Adrenal gland (tissue), 12 donors: Measurements from ENCODE around the gene OSBP2. TPM values are rescaled to one million over a fixed set of nuclear protein-coding genes. Genes with fewer than 3 reads are reported as not detected.

Source experiments
- DNase-seq, 7 donors: peaks; one replicate each; pipeline ENCODE4 v3.0.0-alpha.2; 2019 to 2020
- H3K27ac ChIP-seq, 5 donors: fragments of 200-600 bp; sonication (generic) in 4 of 5; 1 replicate in 3 of 5; 2 replicates in 2 of 5; pipeline versions ENCODE4 v1.5.1 to v1.8.0; 2016 to 2020; ENCODE audit warnings: mild to moderate bottlenecking in 1 of 5
- H3K27me3 ChIP-seq: fragments of 200-600 bp; 2 replicates; pipeline ENCODE4 v1.8.0; 2021
- H3K36me3 ChIP-seq, 2 donors: fragments of 200-600 bp; replicated peaks in 1 of 2; 1 replicate in 1 of 2; 2 replicates in 1 of 2; pipeline versions ENCODE4 v1.5.1 to v1.8.0; 2018 to 2022
- H3K4me1 ChIP-seq, 2 donors: fragments of 200-600 bp; replicated peaks in 1 of 2; 1 replicate in 1 of 2; 2 replicates in 1 of 2; pipeline versions ENCODE4 v1.5.1 to v1.8.0; 2018 to 2021
- H3K4me3 ChIP-seq, 4 donors: fragments of 200-600 bp; sonication (generic) in 3 of 4; one replicate each; pipeline ENCODE4 v1.5.1; 2016 to 2018
- H3K9me3 ChIP-seq, 3 donors: fragments of 200-600 bp; sonication (generic) in 1 of 3; replicated peaks in 1 of 3; 1 replicate in 2 of 3; 2 replicates in 1 of 3; pipeline versions ENCODE4 v1.5.1 to v1.8.0; 2016 to 2021
- POLR2A ChIP-seq, 2 donors: fragments of 450-650 bp; IDR thresholded peaks; one replicate each; pipeline ENCODE4 v1.6.1; 2017; ENCODE audit warnings: antibody characterized with exemption in 2 of 2, mild to moderate bottlenecking in 2 of 2, moderate library complexity in 1 of 2
- WGBS, 4 donors: extraction: QIAGEN DNeasy Blood & Tissue Kit in 2 of 4; methylation state at CpG; one replicate each; pipeline versions ENCODE4 v1.1.5 to v1.1.7; 2013 to 2017; 5-methylcytosine and 5-hydroxymethylcytosine counted together
- intact Hi-C, 2 donors: fragments of 100-400 bp; cut with DNase I; formaldehyde crosslinking; loops; one replicate each; pipeline versions ENCODE4 v1.14.1 to v1.15.0; 2022 to 2023
- polyA plus RNA-seq, 3 donors: library from polyadenylated mRNA; stranded (reverse); fragments of 200-250 nt in 2 of 3; fragments of 350-450 nt in 1 of 3; fragmentation: Illumina TruSeq in 1 of 3; extraction: RNeasy Lipid Tissue Mini Kit (QIAGEN cat#74804) in 1 of 3; gene quantifications; one replicate each; pipeline ENCODE4 v1.2.3, GENCODE V29; 2013 to 2014
- total RNA-seq, 9 donors: library from RNA; depleted of rRNA in 4 of 9; stranded (reverse); fragments of >200 nt in 4 of 9; fragments of 120-200 nt in 1 of 9; fragmentation: NEBNext Ultra II Directional in 1 of 9; extraction: Animal tissue kit (Norgen Biotek cat#: 25700) in 1 of 9; gene quantifications; one replicate each; pipeline versions ENCODE4 v1.1.0 to v1.2.4, GENCODE V29; 2013 to 2023
- TF ChIP-seq, protein P1 (sequence below), 6 experiments: fragments of 450-650 bp in 4 of 6; fragments of 200-600 bp in 2 of 6; sonication (generic) in 1 of 6; IDR thresholded peaks; 1 replicate in 5 of 6; 2 replicates in 1 of 6; pipeline versions ENCODE4 v1.5.1 to v1.8.0; 2016 to 2021; ENCODE audit warnings: antibody characterized with exemption in 6 of 6, mild to moderate bottlenecking in 2 of 6, moderate library complexity in 1 of 6
- donor health status: healthy with polysubstance abuse.
- donor health status: Bipolar disorder and iron deficiency.
- donor health status: DM: yes; HTN: yes; CAD: no.
- donor health status: DM: no; HTN: no; CAD: no.
- donor health status: DM: no; HTN: no; CAD: no.
- donor health status: DM: yes; HTN: yes; CAD: no.

The OSBP2 gene
- total and polyA plus RNA-seq, 12 donors: 7.3 to 35.6 (median 19.7) TPM

DNA sequence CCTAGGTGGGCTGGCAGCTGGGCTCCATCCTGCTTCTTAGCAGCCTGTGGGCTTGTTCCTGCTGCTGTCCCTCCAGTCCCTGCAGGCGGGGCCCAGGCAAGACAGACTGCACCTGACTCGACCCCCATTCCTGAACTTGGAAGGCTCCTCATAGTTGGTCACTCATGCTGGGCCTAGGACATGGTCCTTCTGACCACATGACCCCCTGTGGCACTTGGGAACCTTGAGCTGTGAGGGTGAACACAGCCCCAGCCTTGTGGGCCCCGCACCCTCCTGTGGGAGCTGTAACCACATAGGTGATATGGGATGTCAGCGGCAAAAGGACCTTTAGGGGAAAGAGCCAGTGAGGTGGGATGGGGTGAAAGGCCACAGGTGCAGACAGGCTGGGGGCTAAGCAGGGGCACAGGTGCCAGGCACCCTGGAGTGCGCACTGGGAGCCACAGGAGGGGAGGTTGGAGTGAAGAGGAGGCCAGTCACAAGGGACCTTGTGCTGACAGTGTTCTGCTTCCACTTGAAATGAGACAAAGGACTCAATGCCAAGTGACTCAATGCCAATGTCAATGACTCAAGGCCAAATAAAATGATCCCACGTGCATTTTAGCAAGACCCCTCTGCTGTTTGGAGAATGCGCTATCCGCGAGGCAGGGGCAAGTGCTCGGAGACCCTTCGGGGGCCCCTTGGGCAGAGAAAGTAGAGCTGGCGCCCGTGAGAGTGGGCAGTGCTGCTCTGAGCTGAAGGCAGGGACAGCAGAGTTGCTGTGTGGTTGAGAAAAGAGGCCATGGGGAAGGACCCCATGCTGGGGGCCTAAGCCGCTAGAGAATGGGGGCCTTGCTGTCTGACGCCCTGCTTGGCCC is 183.2 kb downstream of the OSBP2 start:
- Histone ChIP-seq H3K27ac (peak overlapping the region in 3 of 5 donors; percentile 21 to 40 (median 28)), H3K4me1 (peaks cover 21 to 51% of the 10 kb centered on the region in 2 donors), H3K9me3 (no peaks in the 10 kb centered on the region), H3K27me3 (no peaks in the 10 kb centered on the region), H3K36me3 (no peaks in the 10 kb centered on the region), H3K4me3 (no peak overlapping the region)
- peak in 3 of 7 donors; percentile 49 to 54 (median 52) for DNase-seq
- intact Hi-C loops: no loop called here
- WGBS, 4 donors: 69 to 78% (median 73%) methylated on average over 14 to 15 of the region's 15 CpGs
- TF ChIP-seq, protein P1, sequence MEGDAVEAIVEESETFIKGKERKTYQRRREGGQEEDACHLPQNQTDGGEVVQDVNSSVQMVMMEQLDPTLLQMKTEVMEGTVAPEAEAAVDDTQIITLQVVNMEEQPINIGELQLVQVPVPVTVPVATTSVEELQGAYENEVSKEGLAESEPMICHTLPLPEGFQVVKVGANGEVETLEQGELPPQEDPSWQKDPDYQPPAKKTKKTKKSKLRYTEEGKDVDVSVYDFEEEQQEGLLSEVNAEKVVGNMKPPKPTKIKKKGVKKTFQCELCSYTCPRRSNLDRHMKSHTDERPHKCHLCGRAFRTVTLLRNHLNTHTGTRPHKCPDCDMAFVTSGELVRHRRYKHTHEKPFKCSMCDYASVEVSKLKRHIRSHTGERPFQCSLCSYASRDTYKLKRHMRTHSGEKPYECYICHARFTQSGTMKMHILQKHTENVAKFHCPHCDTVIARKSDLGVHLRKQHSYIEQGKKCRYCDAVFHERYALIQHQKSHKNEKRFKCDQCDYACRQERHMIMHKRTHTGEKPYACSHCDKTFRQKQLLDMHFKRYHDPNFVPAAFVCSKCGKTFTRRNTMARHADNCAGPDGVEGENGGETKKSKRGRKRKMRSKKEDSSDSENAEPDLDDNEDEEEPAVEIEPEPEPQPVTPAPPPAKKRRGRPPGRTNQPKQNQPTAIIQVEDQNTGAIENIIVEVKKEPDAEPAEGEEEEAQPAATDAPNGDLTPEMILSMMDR (IDR thresholded peaks at IDR 0.05): no peak
- TF ChIP-seq POLR2A (IDR thresholded peaks at IDR 0.05): no peak

DNA sequence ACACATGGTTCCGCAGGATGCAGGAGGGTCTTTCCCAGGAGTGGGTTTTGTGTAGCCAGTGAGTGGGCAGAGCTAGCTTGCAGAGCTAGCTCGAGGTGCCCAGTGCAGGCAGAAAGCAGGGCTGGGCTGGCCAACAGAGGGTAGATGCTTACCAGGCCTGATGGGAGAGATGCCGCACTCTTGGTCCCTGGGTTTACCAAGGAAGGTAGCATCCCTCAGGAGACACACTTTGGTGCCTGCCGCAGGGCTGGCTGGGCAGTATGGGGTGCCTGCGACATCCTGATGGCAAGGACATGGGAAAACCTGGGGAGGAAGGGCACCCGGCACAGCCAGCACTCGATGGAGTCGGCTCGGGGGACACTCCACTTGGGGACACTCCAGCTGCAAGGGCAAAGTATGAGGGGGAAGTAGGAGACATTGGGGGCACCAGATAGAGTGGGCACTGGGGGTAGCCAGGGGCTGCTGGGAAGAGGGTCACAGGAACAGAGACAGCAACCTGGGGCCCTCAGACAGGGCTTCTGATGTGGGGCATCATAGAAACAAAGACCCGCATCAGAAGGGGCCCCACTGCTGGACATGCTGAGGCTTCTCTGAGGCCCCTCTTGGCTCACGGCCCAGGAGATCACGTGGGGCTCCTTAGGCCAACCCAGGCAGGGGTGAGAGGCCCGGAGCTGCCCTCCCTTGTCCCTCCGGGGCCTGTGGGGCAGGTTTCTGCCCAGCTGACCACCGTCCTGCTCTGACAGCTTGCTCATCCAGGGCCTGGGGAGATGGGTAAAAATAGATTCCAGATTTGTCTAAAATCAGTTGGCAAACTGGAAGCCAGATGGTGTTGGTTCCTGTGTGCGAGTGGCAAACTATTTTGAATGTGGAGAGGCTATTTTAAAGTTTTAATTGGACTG is 184.1 kb downstream of the OSBP2 start:
- Histone ChIP-seq H3K4me3 (no peak overlapping the region), H3K36me3 (no peaks in the 10 kb centered on the region), H3K27me3 (no peaks in the 10 kb centered on the region), H3K27ac (no peak overlapping the region), H3K9me3 (no peaks in the 10 kb centered on the region), H3K4me1 (peaks cover 21 to 51% of the 10 kb centered on the region in 2 donors)
- intact Hi-C loops: no loop called here
- peak in 1 of 7 donors; percentile 13 for DNase-seq
- WGBS, 4 donors: 74 to 82% (median 79%) methylated on average over 7 to 16 of the region's 16 CpGs
- TF ChIP-seq POLR2A (IDR thresholded peaks at IDR 0.05): no peak
- TF ChIP-seq, protein P1 (IDR thresholded peaks at IDR 0.05): no peak

DNA sequence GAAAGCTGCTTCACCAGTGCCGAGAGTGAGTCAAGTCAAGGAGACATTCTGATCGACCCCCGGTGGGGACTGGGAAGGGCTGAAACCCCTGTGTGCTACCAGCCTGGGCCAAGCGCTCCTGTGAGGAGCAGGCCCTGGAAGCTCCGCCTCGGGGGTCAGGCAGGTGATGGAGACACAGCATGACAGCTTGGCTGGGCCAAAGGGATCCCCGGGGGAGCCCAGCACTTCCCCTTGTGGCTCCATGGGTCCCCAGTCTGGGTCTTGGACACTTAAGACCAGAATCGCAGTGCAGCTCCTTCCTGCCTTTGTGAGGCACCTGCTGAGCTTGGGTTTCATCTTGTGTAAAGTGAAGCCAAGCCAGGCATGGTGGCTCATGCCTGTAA is 184.7 kb downstream of the OSBP2 start:
- peak in 1 of 7 donors; percentile 10 for DNase-seq
- H3K9me3 ChIP-seq: no peaks in the 10 kb centered on the region
- 70 to 83% (median 76%) methylated on average over 5 to 8 of the region's 8 CpGs for WGBS, 4 donors
- intact Hi-C loops: no loop called here
- H3K4me1 ChIP-seq: peaks cover 21 to 51% of the 10 kb centered on the region in 2 donors
- no peaks in the 10 kb centered on the region for H3K36me3 ChIP-seq
- no peaks in the 10 kb centered on the region for H3K27me3 ChIP-seq
- TF ChIP-seq POLR2A (IDR thresholded peaks at IDR 0.05): no peak
- TF ChIP-seq, protein P1 (IDR thresholded peaks at IDR 0.05): no peak
- H3K4me3 ChIP-seq: no peak overlapping the region
- H3K27ac ChIP-seq: no peak overlapping the region

DNA sequence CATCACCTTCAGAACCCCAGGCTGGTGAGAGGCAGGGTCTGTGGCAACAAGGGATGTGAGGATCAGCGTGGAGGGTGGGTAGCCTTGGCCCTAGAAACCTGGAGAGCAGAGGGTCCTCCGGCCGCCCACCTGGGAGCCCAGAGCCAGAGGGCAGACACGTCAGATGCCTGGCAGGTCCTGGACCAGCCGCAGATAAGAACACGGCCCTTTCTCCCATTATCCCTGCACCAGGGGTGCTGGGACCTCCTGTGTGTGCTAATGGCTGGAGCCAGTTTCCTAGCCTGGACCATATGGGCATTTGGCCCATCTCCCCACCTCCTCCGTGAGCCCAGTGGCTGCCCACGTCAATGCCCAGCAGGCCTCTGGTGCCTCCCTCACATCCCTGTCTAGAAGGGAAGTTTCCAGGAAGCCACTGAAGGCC is 185.5 kb downstream of the OSBP2 start:
- no peak for TF ChIP-seq POLR2A (IDR thresholded peaks at IDR 0.05)
- TF ChIP-seq, protein P1 (IDR thresholded peaks at IDR 0.05): no peak
- Histone ChIP-seq H3K9me3 (no peaks in the 10 kb centered on the region), H3K36me3 (no peaks in the 10 kb centered on the region), H3K27ac (no peak overlapping the region), H3K4me1 (peaks cover 21 to 51% of the 10 kb centered on the region in 2 donors), H3K27me3 (no peaks in the 10 kb centered on the region), H3K4me3 (no peak overlapping the region)
- peak in 1 of 7 donors; percentile 14 for DNase-seq
- intact Hi-C loops: no loop called here
- WGBS, 4 donors: 88 to 97% (median 93%) methylated on average over 1 to 8 of the region's 8 CpGs
